Retinal pigment epithelial cell (primary cell): ENCODE measurements around the gene IL12RB2.

Experiments used
- DNase-seq: peaks from one replicate; pipeline ENCODE4 v3.0.0-alpha.2; 2010; ENCODE audit warnings: low read depth
- H3K4me3 ChIP-seq: 2 replicates; pipeline ENCODE4 v1.5.1; 2011; ENCODE audit warnings: mild to moderate bottlenecking, low read length, control low read depth, moderate library complexity
- CTCF ChIP-seq: conservative IDR thresholded peaks from 2 replicates; pipeline ENCODE4 v1.5.1; 2011; ENCODE audit warnings: low read depth, low read length, control low read depth, inconsistent platforms

The IL12RB2 gene

GRCh38 chr1:67427465-67427864, 119.8 kb downstream of the IL12RB2 start:
- TF ChIP-seq CTCF, result no peak
- DNase-seq, result no peak
- peak overlapping the region; percentile 97 for H3K4me3 ChIP-seq

GRCh38 chr1:67427947-67428346, 120.3 kb downstream of the IL12RB2 start:
- no peak for DNase-seq
- peak overlapping the region; percentile 97 for H3K4me3 ChIP-seq
- TF ChIP-seq CTCF, result no peak

- DNase-seq, result no peak
- TF ChIP-seq CTCF, result no peak
Measured at GRCh38 chr1:67429011-67429527, 121.4 kb downstream of the IL12RB2 start.

GRCh38 chr1:67429528-67430357, 122.1 kb downstream of the IL12RB2 start:
- DNase-seq, result no peak
- peak overlapping the region; percentile 97 for H3K4me3 ChIP-seq
- no peak for TF ChIP-seq CTCF

More at GRCh38 chr1:67429011-67429527, 121.4 kb downstream of the IL12RB2 start:
- H3K4me3 ChIP-seq, result peak overlapping the region; percentile 97

GRCh38 chr1:67430358-67431155, 122.9 kb downstream of the IL12RB2 start, which contains the start of gene SERBP1:
TSS of gene SERBP1 (minus strand) at chr1:67430402. CDS start at chr1:67430300, 102 bp downstream.
- peak; percentile 91 for DNase-seq
- H3K4me3 ChIP-seq, result peak within 1 kb of the TSS; percentile 97
- no peak for TF ChIP-seq CTCF

- no peak for TF ChIP-seq CTCF
- no peak for DNase-seq
- peak overlapping the region; percentile 97 for H3K4me3 ChIP-seq
Measured at GRCh38 chr1:67431156-67431765, 123.6 kb downstream of the IL12RB2 start.
